ENCODE results near the gene HSD17B14.
"Not testable (repeated sequence)": the region's sequence is repeated elsewhere in the genome, so short reads cannot be mapped to it uniquely, and the experiment has no call there.

Gene HSD17B14

GRCh38 chr19:48836089-48837017 is at the start of gene HSD17B14:
HSD17B14 (minus strand) TSS chr19:48836491; CDS start chr19:48836411, 80 bp downstream.
- peak; percentile 54 for DNase-seq

- no peak for DNase-seq
Observed at GRCh38 chr19:48883726-48884125, 47.4 kb upstream of the HSD17B14 start.

GRCh38 chr19:48881741-48882657 is 45.7 kb upstream of the HSD17B14 start:
- DNase-seq, result no peak

- not testable (repeated sequence) for DNase-seq
Observed at GRCh38 chr19:48879696-48880095, 43.4 kb upstream of the HSD17B14 start.

GRCh38 chr19:48879025-48879637 is 42.8 kb upstream of the HSD17B14 start:
- no peak for DNase-seq

GRCh38 chr19:48878196-48879024 is 42.1 kb upstream of the HSD17B14 start:
- DNase-seq, result no peak

- DNase-seq, result no peak
Observed at GRCh38 chr19:48877855-48878195, 41.5 kb upstream of the HSD17B14 start.

GRCh38 chr19:48876043-48876981 is 40.0 kb upstream of the HSD17B14 start:
- not testable (repeated sequence) for DNase-seq

GRCh38 chr19:48874303-48875135 is 38.2 kb upstream of the HSD17B14 start:
- no peak for DNase-seq

GRCh38 chr19:48873476-48874302 is 37.4 kb upstream of the HSD17B14 start:
- DNase-seq, result no peak

- peak; percentile 56 for DNase-seq
Observed at GRCh38 chr19:48872884-48873475, 36.7 kb upstream of the HSD17B14 start.

- peak; percentile 91 for DNase-seq
Observed at GRCh38 chr19:48872182-48872883, 36.0 kb upstream of the HSD17B14 start, which contains the start of gene PPP1R15A. PPP1R15A (plus strand) TSS chr19:48872421; CDS start chr19:48873234, 813 bp downstream.

GRCh38 chr19:48871471-48872181 is 35.3 kb upstream of the HSD17B14 start:
- not testable (repeated sequence) for DNase-seq

- DNase-seq, result no peak
Observed at GRCh38 chr19:48870048-48870447, 33.8 kb upstream of the HSD17B14 start.

GRCh38 chr19:48868114-48868886 is 32.0 kb upstream of the HSD17B14 start, which contains the start of gene PLEKHA4:
PLEKHA4 (minus strand) TSS chr19:48868617; CDS start chr19:48867620, 997 bp downstream.
- DNase-seq, result no peak

- no peak for DNase-seq
Observed at GRCh38 chr19:48867746-48868113, 31.4 kb upstream of the HSD17B14 start.
